ENCODE measurements around the gene PRX. TPM values are rescaled to one million over a fixed set of nuclear protein-coding genes. Genes with fewer than 3 reads are reported as not detected.

PRX gene
- total RNA-seq, 6 experiments from 2014 or later: 0.37 to 0.99 (median 0.60) TPM

GRCh38 chr19:40367577-40368434 lies 45.4 kb downstream of the PRX start:
- Histone ChIP-seq H3K4me1 (no peaks in the 10 kb centered on the region), H3K4me3 (no peak overlapping the region), H3K27me3 (no peaks in the 10 kb centered on the region), H3K27ac (no peak overlapping the region), H3K36me3 (peaks cover 0 to 25% (median 5%) of the 10 kb centered on the region in 4 donors), H3K9me3 (no peaks in the 10 kb centered on the region)
- TF ChIP-seq CTCF (IDR thresholded peaks at IDR 0.05) (no peak), POLR2A (IDR thresholded peaks at IDR 0.05) (no peak)
- no peak for DNase-seq
- WGBS (ENCODE audit: insufficient coverage, low coverage, low lambda C conversion rate, missing lambda C conversion rate): 100% methylated on average over 4 of the region's 16 CpGs
- ATAC-seq: no peak
- intact Hi-C loops (cut with DNase I): no loop called here

GRCh38 chr19:40366697-40367561 lies 46.2 kb downstream of the PRX start:
- no peak for ATAC-seq
- Histone ChIP-seq H3K4me1 (no peaks in the 10 kb centered on the region), H3K27ac (no peak overlapping the region), H3K4me3 (no peak overlapping the region), H3K27me3 (no peaks in the 10 kb centered on the region), H3K36me3 (peaks cover 0 to 23% (median 5%) of the 10 kb centered on the region in 4 donors), H3K9me3 (no peaks in the 10 kb centered on the region)
- TF ChIP-seq POLR2A (IDR thresholded peaks at IDR 0.05) (no peak), CTCF (IDR thresholded peaks at IDR 0.05) (no peak)
- intact Hi-C loops (cut with DNase I): no loop called here
- no peak for DNase-seq
- 80% methylated on average over 10 of the region's 27 CpGs for WGBS (ENCODE audit: insufficient coverage, low coverage, low lambda C conversion rate, missing lambda C conversion rate)

- 0% methylated on average over 2 of the region's 28 CpGs for WGBS (ENCODE audit: insufficient coverage, low coverage, low lambda C conversion rate, missing lambda C conversion rate)
- Histone ChIP-seq H3K4me3 (peak overlapping the region in 2 of 3 donors; percentile 12 to 24), H3K27ac (no peak overlapping the region), H3K4me1 (no peaks in the 10 kb centered on the region), H3K27me3 (no peaks in the 10 kb centered on the region), H3K9me3 (no peaks in the 10 kb centered on the region), H3K36me3 (peaks cover 0 to 18% (median 5%) of the 10 kb centered on the region in 4 donors)
- ATAC-seq (peak; percentile 61 to 82 (median 70)), DNase-seq (peak in 2 of 3 donors; percentile 54 to 59)
- no peak for TF ChIP-seq POLR2A (IDR thresholded peaks at IDR 0.05)
- no peak for TF ChIP-seq CTCF (IDR thresholded peaks at IDR 0.05)
- intact Hi-C loops (cut with DNase I): no loop called here
Measured at GRCh38 chr19:40365613-40366401, 47.4 kb downstream of the PRX start.

GRCh38 chr19:40365010-40365409 lies 48.2 kb downstream of the PRX start:
- TF ChIP-seq CTCF (IDR thresholded peaks at IDR 0.05): no peak
- TF ChIP-seq POLR2A (IDR thresholded peaks at IDR 0.05): no peak
- H3K4me1 ChIP-seq: no peaks in the 10 kb centered on the region
- no peaks in the 10 kb centered on the region for H3K27me3 ChIP-seq
- no peaks in the 10 kb centered on the region for H3K9me3 ChIP-seq
- no peak overlapping the region for H3K27ac ChIP-seq
- no peak overlapping the region for H3K4me3 ChIP-seq
- intact Hi-C loops (cut with DNase I): no loop called here
- WGBS (ENCODE audit: insufficient coverage, low coverage, low lambda C conversion rate, missing lambda C conversion rate): 100% methylated on average over 2 of the region's 3 CpGs
- DNase-seq: no peak
- peaks cover 0 to 14% (median 4%) of the 10 kb centered on the region in 4 donors for H3K36me3 ChIP-seq
- ATAC-seq: no peak
